GM18499 (cell line): Measurements from ENCODE around the gene ELOVL1.
"Not testable (repeated sequence)": the region's sequence is repeated elsewhere in the genome, so short reads cannot be mapped to it uniquely, and the experiment has no call there.

Experiments used
- ATAC-seq: cut with Tn5 transposase; IDR thresholded peaks from one replicate; pipeline ENCODE4 v1.9.1; 2021; ENCODE audit warnings: moderate number of reproducible peaks; ENCODE audit not compliant: insufficient read depth, unreplicated experiment

The ELOVL1 gene

DNA sequence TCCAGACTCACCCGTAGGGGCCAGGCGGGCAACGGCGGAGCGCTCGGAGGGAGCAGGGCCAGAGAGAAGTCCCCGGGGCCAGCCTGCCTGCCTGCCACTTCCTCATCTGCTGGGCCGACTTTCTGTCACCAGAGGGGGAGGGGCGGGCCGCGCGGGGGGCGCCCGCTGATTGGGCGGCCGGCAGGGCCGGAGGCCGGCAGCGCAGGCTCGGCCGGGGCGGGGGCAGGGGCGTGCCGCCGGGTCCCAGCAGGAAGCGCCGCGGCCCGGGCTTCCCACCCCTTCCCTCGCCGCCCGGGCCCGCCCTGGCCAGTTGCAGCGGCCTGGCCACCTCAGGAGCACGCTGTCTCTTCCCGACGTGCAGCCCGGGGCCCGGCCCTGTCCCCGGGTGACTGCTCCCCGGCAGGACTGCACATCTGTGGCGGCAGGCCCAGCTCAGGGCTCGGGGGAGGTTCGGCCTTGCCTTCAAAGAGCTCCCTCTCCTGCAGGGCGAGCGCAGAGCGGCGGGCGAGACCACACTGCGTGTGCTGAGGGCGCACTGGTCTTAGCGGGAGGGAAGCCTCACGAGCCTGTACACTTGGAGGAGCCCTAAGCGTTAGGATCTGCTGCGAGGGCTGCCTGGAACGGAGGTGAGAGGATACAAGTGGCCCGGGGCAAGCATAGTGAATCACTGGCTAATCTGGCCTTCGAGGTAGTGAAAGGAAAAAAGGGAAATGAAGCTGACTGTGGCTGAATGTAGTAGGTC lies at the start of gene ELOVL1:
ELOVL1 (minus strand) TSS at position 108 of the 742 bp plus-strand sequence. CDS start 2,402 bp downstream, outside the sequence.
- peak; percentile 35 for ATAC-seq

DNA sequence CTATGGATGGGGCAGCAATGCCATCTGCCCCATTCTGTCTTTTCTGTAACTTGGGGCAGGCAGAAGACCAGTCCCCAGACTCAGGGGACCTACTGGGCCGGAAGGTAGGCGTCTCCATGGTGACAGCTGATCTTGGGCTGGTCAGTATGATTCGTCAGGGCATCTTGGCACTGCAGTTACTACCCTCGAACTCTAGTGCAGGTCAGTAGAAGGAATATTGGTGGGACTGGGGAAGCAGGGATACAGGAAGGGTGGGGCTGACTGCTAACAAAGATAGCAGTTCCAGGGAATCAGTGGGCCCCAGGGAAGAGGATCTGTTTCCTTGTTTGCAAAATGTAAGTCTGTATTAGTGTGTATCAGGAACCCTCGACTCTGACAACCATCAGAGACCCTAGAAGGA lies 48.1 kb upstream of the ELOVL1 start:
- ATAC-seq: no peak

DNA sequence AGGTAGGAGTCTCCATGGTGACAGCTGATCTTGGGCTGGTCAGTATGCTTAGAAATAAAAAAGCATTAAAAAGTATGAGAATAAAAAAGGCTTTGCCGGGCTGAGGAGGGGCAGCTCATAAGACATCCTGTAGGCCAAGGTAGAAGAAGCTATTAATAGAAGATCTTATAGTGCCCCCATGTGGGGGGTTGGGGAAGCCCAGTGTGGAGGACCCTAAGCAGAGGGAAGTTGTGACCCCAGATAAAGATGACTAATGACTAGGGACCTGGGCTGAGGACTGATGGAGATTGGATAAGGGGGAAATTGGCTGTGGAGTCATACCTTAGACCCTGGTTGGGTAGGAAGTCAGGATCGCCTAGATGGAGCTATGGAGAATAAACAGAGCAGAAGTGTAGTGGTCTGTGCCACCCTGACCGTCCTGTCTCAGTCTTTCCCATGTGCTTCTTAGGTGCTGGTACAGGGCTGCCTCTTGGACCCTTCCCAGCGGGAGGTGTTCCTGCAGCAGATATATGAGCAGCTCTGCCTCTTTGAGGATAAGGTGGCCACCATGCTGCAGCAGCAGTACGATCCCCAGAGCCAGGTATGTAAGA lies 46.9 kb upstream of the ELOVL1 start:
- no peak for ATAC-seq

DNA sequence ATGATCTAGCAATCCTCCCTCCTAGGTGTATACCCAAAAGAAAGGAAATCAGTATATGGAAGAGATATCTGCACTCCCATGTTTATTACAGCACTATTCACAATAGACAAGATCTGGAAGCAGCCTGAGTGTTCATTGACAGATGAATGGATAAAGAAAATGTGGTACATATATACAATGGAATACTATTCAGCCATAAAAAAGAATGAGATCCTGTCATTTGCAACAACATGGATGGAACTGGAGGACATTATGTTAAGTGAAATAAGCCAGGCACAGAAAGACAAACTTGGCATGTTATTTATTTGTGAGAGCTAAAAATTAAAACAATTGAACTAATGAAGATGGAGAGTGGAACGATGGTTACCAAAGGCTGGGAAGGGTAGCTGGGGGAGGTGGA lies 45.6 kb upstream of the ELOVL1 start:
- ATAC-seq: not testable (repeated sequence)

DNA sequence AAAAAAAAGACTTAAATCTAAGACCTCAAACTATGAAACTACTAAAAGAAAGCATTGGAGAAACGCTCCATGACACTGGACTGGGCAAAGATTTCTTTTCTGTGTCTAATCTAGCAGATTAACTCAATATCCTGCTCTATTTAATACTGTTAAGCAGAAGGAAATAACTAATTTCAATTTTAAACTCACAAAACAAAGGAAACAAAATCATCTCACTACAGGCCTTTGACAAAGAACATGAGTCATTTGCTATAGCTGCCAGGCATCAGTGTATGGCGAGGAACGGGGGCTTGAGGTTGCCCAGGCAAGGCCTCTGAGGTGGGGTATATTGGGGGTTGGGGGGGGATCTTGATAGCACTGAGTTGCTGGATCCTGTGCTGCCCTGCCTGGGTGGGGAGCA lies 42.8 kb upstream of the ELOVL1 start:
- no peak for ATAC-seq

DNA sequence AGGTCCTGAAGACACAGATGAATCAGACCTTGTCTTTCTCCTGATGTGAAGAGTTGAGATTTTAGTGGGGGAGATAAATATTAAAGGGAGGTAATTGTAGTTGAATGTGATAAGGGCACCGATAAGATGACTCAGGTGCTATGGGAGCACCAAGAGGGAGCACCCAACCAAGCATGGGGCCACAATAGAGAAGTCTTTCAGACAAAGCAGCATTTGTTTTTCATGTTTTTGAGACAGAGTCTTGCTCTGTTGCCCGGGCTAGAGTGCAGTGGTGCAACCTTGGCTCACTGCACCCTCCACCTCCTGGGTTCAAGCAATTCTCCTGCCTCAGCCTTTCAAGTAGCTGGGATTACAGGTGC lies 38.0 kb upstream of the ELOVL1 start:
- no peak for ATAC-seq

DNA sequence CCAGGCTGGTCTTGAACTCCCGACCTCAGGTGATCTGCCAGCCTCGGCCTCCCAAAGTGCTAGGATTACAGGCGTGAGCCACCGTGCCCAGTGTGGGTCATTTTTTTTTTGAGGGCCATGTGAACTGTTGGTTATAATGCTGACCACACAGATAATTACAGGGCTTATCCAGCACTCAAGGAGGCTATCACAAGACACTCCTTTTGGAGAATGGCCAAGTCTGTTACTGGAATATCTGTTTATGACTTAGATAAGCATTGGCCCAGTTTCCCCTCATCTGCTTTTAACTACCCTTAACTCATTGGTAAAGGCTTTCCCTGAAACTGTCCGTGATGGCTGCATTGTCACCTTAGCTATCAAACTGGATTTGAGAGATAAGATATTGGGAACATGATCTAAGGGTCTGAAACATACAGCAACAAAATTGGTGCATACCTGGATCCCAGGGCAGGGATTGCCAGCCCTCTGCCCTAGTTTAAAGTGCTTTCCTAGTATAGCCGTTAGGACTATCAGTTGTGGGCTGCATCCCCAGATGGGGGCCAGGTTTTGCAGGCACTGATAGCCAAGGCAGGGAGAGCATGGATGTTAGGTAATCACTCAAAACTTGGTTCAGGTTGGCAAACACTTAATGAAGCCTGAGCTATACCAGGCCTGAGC lies 37.5 kb upstream of the ELOVL1 start:
- ATAC-seq: no peak

DNA sequence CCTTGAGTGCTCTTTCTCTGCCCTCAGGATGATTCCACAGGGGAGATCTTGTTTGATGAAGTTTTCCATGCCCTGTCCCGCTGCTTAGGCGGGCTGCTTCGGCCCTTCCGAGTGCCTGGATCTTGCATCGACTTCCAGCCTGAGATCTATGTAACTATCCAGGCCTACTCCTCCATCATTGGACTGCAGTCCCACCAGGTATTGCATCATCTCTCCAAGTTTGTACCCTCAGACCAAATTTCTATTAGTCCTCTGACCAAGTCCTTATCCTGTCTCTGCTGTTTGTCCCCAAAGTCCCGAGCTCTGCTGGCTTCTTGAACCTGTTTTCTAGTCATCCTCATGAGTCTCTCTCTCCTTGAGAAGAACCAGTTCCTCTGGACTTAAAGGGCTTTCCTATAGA lies 36.5 kb upstream of the ELOVL1 start:
- no peak for ATAC-seq

DNA sequence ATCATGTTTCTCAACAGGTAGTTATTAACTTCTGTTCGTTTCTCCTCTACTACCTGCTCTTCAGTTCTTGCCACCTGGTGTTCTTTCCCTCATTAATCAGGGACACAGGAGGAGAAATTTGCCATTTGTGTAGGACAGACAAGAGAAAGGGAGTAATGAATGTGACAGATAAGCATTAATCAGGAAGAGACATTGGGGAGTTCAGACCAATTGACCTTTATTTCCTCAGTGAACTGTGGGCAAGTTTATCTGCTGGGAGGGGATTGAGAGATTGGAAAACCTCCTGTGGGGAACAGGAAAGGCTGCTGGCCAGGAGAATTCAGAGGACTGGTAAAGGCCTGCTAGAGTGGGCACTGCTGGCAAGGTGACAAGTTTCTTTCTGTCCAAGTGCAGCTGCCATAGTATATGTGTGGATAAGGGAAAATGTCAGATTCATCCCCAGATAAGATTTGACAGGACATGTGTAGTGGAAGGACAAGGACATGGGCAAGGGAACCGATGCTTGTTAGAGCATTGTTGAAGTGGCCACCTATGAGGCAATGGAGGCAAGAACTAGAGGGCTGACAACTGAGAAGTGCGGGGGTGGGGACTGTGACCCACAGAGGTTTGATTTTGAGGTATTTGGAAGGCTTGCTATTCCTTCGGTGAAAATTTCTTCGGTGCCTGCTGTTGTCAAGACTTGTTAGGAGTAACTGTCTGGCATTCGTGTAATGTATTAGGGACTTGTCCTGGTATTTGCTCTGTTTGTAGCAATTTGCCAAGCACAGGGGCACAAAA lies 34.5 kb upstream of the ELOVL1 start:
- ATAC-seq: no peak

DNA sequence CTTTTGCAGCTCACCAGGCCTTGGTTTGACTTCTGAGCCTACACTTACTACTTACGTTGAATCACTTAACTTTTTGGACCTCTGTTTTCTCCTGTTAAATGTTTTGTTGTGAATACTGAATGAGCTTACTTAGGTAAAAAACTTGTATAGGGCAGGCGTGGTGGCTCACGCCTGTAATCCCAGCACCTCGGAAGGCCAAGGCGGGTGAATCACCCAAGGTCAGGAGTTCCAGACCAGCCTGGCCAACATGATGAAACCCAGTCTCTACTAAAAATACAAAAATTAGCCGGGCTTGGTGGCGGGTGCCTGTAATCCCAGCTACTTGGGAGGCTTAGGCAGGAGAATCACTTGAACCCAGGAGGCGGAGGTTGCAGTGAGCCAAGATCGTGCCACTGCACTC lies 32.6 kb upstream of the ELOVL1 start:
- ATAC-seq: not testable (repeated sequence)

DNA sequence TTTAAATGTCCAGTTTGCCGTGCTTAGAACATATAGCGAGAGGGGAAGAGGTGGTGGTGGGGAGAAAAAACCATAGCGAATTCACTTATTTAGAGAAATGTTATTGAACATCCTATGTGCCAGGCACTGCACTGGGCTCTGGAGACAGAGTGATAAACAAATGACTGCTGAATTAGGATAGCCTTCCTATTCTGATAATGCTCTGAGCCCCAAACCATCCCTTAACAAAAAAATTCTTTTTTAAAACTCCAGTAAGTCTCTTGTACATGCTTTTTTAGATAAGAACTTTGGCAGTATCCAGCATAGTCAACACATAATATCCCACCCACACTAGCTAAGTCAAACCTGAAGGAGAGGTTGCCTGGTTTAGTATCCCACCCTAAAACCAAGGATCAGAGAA lies 30.4 kb upstream of the ELOVL1 start:
- no peak for ATAC-seq

DNA sequence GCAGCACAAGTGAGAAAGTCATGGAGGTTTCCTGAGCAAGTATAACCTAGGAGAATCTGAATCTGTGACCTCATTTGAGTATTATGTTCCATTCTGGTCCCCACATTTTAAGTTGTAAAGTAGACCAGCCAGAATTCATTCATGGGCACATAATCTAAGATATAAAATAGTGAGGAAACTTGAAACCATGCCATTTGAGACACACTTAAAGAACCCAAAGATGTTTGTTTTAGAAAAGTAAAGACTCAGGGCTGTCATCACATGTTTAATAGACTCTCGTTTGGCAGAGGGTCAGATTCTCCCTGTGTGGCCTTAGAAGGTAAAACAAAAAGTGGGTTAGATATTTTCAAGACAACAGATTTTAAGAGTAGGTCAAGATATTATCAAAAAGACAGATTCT lies 28.2 kb upstream of the ELOVL1 start:
- ATAC-seq: no peak

DNA sequence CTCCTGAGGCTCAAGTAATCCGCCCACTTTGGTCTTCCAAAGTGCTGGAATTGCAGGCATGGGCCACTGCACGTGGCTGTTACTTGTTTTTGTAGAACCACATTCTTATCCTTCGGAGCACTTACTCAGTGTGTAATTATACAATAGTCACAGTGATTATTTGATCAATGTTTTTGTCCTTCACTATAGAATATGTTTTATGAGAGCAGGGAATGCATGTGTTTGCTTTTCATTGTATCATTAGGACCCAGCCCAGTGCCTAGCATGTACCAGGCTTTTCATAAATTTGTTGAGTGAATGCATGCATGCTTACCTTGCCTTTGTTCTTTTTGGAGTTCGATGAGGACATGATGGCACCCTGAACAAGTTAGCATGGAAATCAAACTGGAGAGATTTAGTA lies 27.7 kb upstream of the ELOVL1 start:
- ATAC-seq: no peak

DNA sequence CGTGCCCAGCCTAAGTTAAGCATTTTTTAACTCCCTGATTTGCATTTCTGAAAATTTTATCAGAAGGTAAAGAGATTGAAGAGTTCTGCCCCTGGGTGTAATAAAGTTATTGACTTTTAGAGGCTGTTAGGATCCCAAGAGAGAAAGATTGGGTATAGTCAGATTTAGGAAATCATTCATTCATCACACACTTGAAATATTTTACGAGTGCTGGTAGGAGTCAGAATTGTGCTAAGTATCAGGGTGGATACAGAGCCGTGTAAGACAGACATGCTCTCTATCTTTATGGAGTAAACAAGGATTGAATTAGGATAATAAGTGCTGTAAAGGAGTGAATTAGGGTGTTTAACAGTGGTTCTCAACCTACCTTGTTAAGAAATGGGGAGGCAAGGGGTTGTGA lies 24.9 kb upstream of the ELOVL1 start:
- ATAC-seq: no peak

DNA sequence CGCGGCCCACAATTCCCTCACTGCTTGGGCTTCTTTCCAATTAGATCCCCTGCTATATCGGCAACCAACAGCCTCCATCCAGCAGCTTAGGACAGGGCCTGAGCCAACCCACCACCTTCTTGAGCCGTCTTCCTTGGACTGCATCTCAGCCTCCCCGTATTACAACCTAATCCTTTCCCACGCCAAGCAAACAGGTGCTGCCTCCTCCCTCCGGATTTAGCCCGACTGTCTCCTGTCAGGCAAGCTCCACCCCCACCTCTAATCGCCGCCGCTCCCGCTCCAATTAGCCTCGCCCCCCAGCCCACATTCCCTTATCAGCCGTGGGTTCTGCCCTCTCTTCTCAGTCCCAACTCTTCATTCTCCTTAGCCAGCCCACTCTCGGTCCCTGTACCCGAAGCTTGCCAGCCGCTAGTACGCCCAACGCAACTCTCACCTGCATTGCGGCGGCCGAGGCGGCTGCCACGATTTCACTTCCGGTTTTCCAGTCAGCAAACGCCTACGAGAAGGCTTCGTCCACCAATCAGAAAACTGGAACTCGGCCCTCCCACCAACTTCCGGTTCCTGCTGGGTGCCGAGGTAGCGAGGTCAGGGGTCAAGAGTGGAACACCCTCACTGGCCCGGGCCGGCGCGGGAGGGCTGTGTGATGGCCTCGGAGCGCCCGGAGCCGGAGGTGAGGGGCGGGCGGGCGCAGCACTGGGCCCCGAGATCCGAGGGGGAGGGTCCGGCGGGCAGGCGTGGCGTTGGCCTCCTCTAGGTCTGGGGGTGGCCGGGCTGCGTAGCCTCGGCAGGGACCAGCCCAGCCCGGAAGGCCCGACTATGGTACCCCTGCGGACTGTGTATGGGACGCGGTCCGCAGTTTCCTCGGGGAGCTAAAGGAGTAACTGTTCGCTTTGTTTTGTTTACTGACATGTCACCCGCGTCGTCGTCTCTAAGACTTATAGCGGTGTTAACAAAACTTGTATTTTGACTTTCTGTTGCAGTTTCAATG lies 21.8 kb upstream of the ELOVL1 start, which contains the start of the genes MED8 and SZT2:
MED8 (minus strand) TSS at position 475 of the 988 bp plus-strand sequence; CDS start at position 439, 36 bp downstream.
SZT2 (plus strand) TSS at position 574 of the 988 bp plus-strand sequence; CDS start at position 644, 70 bp downstream.
- ATAC-seq: no peak

DNA sequence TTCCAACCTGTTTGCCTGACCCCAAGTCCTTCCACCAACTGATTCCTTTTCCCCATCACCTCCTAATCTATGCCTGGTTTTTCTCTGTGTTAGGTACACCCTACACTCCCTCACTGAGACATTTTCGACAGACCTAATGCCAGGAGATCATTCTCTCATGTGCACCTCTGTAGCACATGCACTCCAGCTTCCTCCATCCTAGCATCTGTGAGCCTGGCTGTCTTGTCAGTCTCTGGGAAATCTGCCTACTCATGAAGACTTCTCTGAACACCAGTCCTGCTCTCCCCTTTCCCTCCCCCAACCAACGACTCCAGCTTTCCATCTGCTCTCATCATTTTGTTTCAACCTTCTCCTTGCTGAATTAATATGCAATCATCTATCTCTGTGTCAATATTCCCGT lies 20.8 kb upstream of the ELOVL1 start:
- no peak for ATAC-seq

DNA sequence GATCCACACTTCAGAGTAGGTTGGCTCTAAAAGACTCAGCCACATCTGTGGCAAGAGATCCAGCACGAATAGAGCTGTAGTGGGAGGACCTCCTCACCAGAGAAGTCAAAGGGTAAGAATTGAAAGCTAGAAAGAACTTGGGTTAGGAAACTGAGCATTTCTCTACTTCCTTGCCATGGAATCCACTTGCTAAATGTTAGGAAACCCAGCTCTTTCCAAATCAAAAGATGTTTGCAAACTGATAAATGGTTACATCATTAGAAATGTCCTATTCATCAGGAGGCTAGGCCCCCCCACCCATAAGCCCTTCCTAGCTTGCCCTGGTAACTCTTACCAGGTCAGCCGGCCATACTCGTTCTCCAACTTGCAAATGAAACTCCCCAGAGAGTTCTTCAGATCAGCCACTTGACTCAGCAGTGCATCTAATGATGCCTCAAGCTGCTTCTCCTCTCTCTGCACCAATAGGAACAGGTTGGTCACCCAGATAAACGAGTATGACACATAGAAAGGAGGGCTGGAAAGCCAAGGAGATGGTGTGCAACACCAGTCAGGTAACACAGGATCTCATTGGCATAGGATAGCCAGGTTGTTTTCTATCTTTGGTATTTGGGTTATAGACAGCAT lies 20.3 kb upstream of the ELOVL1 start:
- no peak for ATAC-seq

DNA sequence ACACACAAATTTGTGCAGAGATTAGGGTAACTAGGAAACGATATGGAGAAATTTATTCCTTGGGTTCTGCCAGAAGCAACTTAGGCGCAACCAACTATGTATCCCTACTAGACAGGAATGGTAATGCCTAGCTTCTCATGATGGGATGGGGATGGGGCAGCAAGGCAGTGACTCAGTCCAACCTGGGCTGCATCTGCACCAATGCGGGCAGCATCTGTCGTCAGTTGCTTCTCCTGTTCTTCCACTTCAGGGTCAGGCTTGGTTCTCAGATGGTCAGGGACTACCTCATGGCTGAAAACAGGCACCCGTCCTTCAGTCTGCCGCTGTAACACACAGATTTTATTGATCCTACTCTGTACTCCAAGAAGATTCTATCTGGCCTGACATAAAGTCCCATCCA lies 18.9 kb upstream of the ELOVL1 start:
- ATAC-seq: no peak

DNA sequence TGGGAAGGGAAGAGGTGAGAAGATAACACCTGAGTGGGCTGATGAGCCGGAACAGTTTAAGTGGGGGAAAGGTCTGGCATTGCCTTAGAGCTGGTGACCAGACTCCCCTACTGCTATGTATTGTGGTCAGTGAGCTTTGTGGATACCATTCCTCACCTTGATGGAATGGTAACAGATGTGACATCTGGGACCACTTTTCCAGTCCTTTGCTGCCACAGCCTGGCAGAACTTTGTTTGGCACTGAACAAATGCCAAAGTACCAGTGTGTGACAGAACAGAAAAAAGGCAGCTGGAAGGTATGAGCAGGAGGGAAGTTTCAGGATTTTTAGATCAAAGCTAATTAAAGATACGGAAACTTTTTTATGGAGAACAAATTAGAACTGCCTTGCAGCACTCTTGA lies 15.6 kb upstream of the ELOVL1 start:
- ATAC-seq: no peak
